K562 (cell line): ENCODE measurements around the gene OSBPL3. TPM values are rescaled to one million over a fixed set of nuclear protein-coding genes. Genes with fewer than 3 reads are reported as not detected.
A peak's percentile ranks its signal among the peaks of the same experiment; 100 is the strongest.

ENCODE experiments used
- ARID1B ChIP-seq: fragments of 450-650 bp; IDR thresholded peaks from 2 replicates; pipeline ENCODE4 v1.6.1; 2016; ENCODE audit warnings: antibody characterized with exemption, mild to moderate bottlenecking, inconsistent platforms
- ARID3A ChIP-seq: IDR thresholded peaks from 2 replicates; pipeline ENCODE4 v1.6.1; 2012; ENCODE audit warnings: low read depth, low read length, improper control_type of control experiment, borderline replicate concordance
- CBFA2T3 ChIP-seq: fragments of 450-650 bp; IDR thresholded peaks from 2 replicates; pipeline ENCODE4 v1.6.1; 2017
- CREM ChIP-seq: IDR thresholded peaks from 2 replicates; pipeline ENCODE4 v1.6.1; 2014; ENCODE audit warnings: antibody characterized with exemption, low read depth
- CSDE1 ChIP-seq, 2 experiments: fragments of 450-650 bp; IDR thresholded peaks; 2 replicates each; pipeline ENCODE4 v1.6.1; 2016; ENCODE audit warnings: mild to moderate bottlenecking in 1 of 2
- HNRNPL ChIP-seq: fragments of 200-400 bp; formaldehyde crosslinking; IDR thresholded peaks from 2 replicates; pipeline ENCODE4 v1.6.1; 2017; ENCODE audit warnings: low read depth, mild to moderate bottlenecking, low read length
- KAT7 ChIP-seq: sonication (generic); formaldehyde crosslinking; IDR thresholded peaks from 2 replicates; pipeline ENCODE4 v1.8.0; 2022; ENCODE audit warnings: missing genetic modification reagents, mild to moderate bottlenecking, borderline replicate concordance
- KLF16 ChIP-seq: IDR thresholded peaks from 2 replicates; pipeline ENCODE4 v1.6.1; 2016; ENCODE audit warnings: antibody characterized with exemption
- MEIS2 ChIP-seq: fragments of 450-650 bp; IDR thresholded peaks from 2 replicates; pipeline ENCODE4 v1.6.1; 2014; ENCODE audit warnings: mild to moderate bottlenecking; ENCODE audit not compliant: partially characterized antibody
- MNT ChIP-seq, 2 experiments: fragments of 450-650 bp; conservative IDR thresholded peaks; 2 replicates each; pipeline ENCODE4 v1.6.1; 2017; ENCODE audit warnings: mild to moderate bottlenecking in 2 of 2, moderate library complexity in 2 of 2
- RCOR1 ChIP-seq, 2 experiments: IDR thresholded peaks; 2 replicates each; pipeline ENCODE4 v1.6.1; 2012; ENCODE audit warnings: low read depth in 2 of 2, low read length in 2 of 2, borderline replicate concordance in 1 of 2, improper control_type of control experiment in 1 of 2
- SMARCE1 ChIP-seq: fragments of 450-650 bp; IDR thresholded peaks from 2 replicates; pipeline ENCODE4 v1.7.1; 2016; ENCODE audit warnings: mild to moderate bottlenecking
- TAF9B ChIP-seq: fragments of 450-650 bp; IDR thresholded peaks from 2 replicates; pipeline ENCODE4 v1.6.1; 2018; ENCODE audit warnings: mild to moderate bottlenecking; ENCODE audit not compliant: partially characterized antibody
- TAL1 ChIP-seq: fragments of 450-650 bp; IDR thresholded peaks from 2 replicates; pipeline ENCODE4 v1.6.1; 2016; ENCODE audit warnings: mild to moderate bottlenecking
- TEAD4 ChIP-seq, 2 experiments: sonication (generic) in 1 of 2; formaldehyde crosslinking in 1 of 2; IDR thresholded peaks; 2 replicates each; pipeline versions ENCODE4 v1.6.1 to v1.8.0; 2012 to 2022; ENCODE audit warnings: borderline replicate concordance in 1 of 2, inconsistent platforms in 1 of 2, low read length in 1 of 2, mild to moderate bottlenecking in 1 of 2, missing genetic modification reagents in 1 of 2
- WHSC1 ChIP-seq: IDR thresholded peaks from one replicate; pipeline ENCODE4 v1.6.1; 2012; ENCODE audit warnings: low read length, control low read depth, inconsistent platforms
- ZNF174 ChIP-seq: fragments of 250-450 bp; sonication (Bioruptor Pico); IDR thresholded peaks from 2 replicates; pipeline ENCODE4 v1.4.0; 2020; ENCODE audit warnings: mild to moderate bottlenecking
- ZNF592 ChIP-seq: fragments of 450-650 bp; IDR thresholded peaks from 2 replicates; pipeline ENCODE4 v1.6.1; 2017; ENCODE audit warnings: antibody characterized with exemption, mild to moderate bottlenecking
- polyA plus RNA-seq, 8 experiments: library from polyadenylated mRNA; depleted of rRNA in 4 of 8; stranded (reverse) in 5 of 8; unstranded in 3 of 8; fragments of >200 nt; fragmentation: Nextera tagmentation in 2 of 8; fragmentation: Illumina TruSeq in 1 of 8; extraction: Ambion mirVana in 2 of 8; extraction: Trizol in 1 of 8; gene quantifications; 2 replicates each; pipeline versions ENCODE4 v1.2.1 to v1.2.3, GENCODE V29; 2011 to 2014; ENCODE audit warnings: inconsistent platforms in 1 of 8, missing spikeins in 1 of 8
- total RNA-seq, 7 experiments: library from RNA; depleted of rRNA in 6 of 7; stranded (reverse); fragments of >200 nt in 6 of 7; fragmentation: Illumina TruSeq in 2 of 7; extraction: Trizol in 2 of 7; gene quantifications; 2 replicates each; pipeline versions ENCODE4 v1.2.1 to v1.2.3, GENCODE V29; 2011 to 2021; ENCODE audit warnings: low replicate concordance in 1 of 7
- TF ChIP-seq, protein P1 (sequence below): fragments of 200-800 bp; sonication (Bioruptor generic); IDR thresholded peaks from 2 replicates; pipeline ENCODE4 v1.6.1; 2017; ENCODE audit warnings: missing genetic modification characterization, missing compliant biosample characterization

OSBPL3 gene
- total and polyA plus RNA-seq, 9 of the 15 experiments (the other 6 are each of a cell fraction or from before 2014, with no cell fraction given), result 4.8 to 37.2 (median 26.5) TPM

- TF ChIP-seq ARID3A (0 out of 2 replicates have a peak, but pooled peaks have one; percentile 39), CBFA2T3 (peak; percentile 72), ZNF174 (CRISPR knock-in tag) (no peak), SMARCE1 (peak; percentile 74), MEIS2 (peak; percentile 10), MNT (conservative IDR thresholded peaks at IDR 0.05) (0 out of 4 replicates have a peak, but pooled peaks of 1 of the 2 experiments have one; percentile 2), KLF16 (peak; percentile 58; the same call in 1 of the 2 replicates), CSDE1 (IDR thresholded peaks at IDR 0.05) (no peak), CREM (peak; percentile 42; the same call in 1 of the 2 replicates), TEAD4 (IDR thresholded peaks at IDR 0.05; ENCODE audit: low read length) (peak; percentile 48; the same call in 1 of the 2 replicates), TEAD4 (CRISPR knock-in tag; IDR thresholded peaks at IDR 0.05; ENCODE audit: borderline replicate concordance) (no peak), TAL1 (peak; percentile 19; the same call in 1 of the 2 replicates), HNRNPL (no peak), TAF9B (no peak), WHSC1 (no peak), ARID1B (peak; percentile 79), ZNF592 (no peak), RCOR1 (IDR thresholded peaks at IDR 0.05; ENCODE audit: borderline replicate concordance in 1 of 2, low read depth in 2 of 2, low read length in 2 of 2) (peak in 1 of 2 experiments; percentile 86; a peak in 2 of 4 replicates), KAT7 (CRISPR knock-in tag) (no peak)
- TF ChIP-seq, protein P1, sequence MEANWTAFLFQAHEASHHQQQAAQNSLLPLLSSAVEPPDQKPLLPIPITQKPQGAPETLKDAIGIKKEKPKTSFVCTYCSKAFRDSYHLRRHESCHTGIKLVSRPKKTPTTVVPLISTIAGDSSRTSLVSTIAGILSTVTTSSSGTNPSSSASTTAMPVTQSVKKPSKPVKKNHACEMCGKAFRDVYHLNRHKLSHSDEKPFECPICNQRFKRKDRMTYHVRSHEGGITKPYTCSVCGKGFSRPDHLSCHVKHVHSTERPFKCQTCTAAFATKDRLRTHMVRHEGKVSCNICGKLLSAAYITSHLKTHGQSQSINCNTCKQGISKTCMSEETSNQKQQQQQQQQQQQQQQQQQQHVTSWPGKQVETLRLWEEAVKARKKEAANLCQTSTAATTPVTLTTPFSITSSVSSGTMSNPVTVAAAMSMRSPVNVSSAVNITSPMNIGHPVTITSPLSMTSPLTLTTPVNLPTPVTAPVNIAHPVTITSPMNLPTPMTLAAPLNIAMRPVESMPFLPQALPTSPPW (CRISPR knock-in tag), result peak; percentile 86
- TF ChIP-seq, all 486 proteins: peak for 23
These were observed 150.9 kb downstream of the OSBPL3 start (continued) for GRCh38 chr7:24828891-24829661.
